Stimulated activated CD8-positive, alpha-beta memory T cell treated with anti-CD3 and anti-CD28 coated beads, Interleukin-12 subunit alpha, Interleukin-12 subunit beta, amount 100 ng/mL, for 4 hours (primary cell): ENCODE data around the gene TOMM6.

Source experiments
- DNase-seq: peaks from one replicate; pipeline ENCODE4 v3.0.0-alpha.2; 2020; ENCODE audit warnings: low read depth

The TOMM6 gene

GRCh38 chr6:41787219-41787917, at the start of gene TOMM6:
TSS of gene TOMM6 (plus strand) at chr6:41787694. CDS start at chr6:41787698, 4 bp downstream.
- peak; percentile 89 for DNase-seq

GRCh38 chr6:41739041-41739440, 48.5 kb upstream of the TOMM6 start:
- DNase-seq: no peak

- DNase-seq: no peak
These were observed 46.9 kb upstream of the TOMM6 start for GRCh38 chr6:41740366-41741162.

- no peak for DNase-seq
These were observed 45.6 kb upstream of the TOMM6 start for GRCh38 chr6:41741625-41742490.

GRCh38 chr6:41743406-41744235, 43.9 kb upstream of the TOMM6 start:
- no peak for DNase-seq

- no peak for DNase-seq
These were observed 43.2 kb upstream of the TOMM6 start for GRCh38 chr6:41744236-41744787.

- no peak for DNase-seq
These were observed 41.4 kb upstream of the TOMM6 start for GRCh38 chr6:41746107-41746506.

GRCh38 chr6:41747256-41748101, 40.0 kb upstream of the TOMM6 start, which contains the start of gene PGC:
TSS of gene PGC (minus strand) at chr6:41747397. CDS start at chr6:41747334, 63 bp downstream.
- no peak for DNase-seq

- DNase-seq: no peak
These were observed 39.4 kb upstream of the TOMM6 start for GRCh38 chr6:41748102-41748477.

GRCh38 chr6:41748542-41748941, 39.0 kb upstream of the TOMM6 start:
- DNase-seq: no peak

- DNase-seq: no peak
These were observed 37.1 kb upstream of the TOMM6 start for GRCh38 chr6:41750374-41750773.

- no peak for DNase-seq
These were observed 31.6 kb upstream of the TOMM6 start for GRCh38 chr6:41755895-41756294.

GRCh38 chr6:41756354-41756753, 31.1 kb upstream of the TOMM6 start:
- DNase-seq: no peak

- DNase-seq: no peak
These were observed 30.2 kb upstream of the TOMM6 start for GRCh38 chr6:41757271-41757670.

- DNase-seq: peak; percentile 10
These were observed 29.4 kb upstream of the TOMM6 start for GRCh38 chr6:41757931-41758640.

GRCh38 chr6:41758641-41759035, 28.9 kb upstream of the TOMM6 start:
- DNase-seq: no peak

- DNase-seq: no peak
These were observed 28.2 kb upstream of the TOMM6 start for GRCh38 chr6:41759106-41759904.

GRCh38 chr6:41759905-41760579, 27.5 kb upstream of the TOMM6 start:
- no peak for DNase-seq
